ENCODE results near the gene CFAP299.

CFAP299 gene

DNA sequence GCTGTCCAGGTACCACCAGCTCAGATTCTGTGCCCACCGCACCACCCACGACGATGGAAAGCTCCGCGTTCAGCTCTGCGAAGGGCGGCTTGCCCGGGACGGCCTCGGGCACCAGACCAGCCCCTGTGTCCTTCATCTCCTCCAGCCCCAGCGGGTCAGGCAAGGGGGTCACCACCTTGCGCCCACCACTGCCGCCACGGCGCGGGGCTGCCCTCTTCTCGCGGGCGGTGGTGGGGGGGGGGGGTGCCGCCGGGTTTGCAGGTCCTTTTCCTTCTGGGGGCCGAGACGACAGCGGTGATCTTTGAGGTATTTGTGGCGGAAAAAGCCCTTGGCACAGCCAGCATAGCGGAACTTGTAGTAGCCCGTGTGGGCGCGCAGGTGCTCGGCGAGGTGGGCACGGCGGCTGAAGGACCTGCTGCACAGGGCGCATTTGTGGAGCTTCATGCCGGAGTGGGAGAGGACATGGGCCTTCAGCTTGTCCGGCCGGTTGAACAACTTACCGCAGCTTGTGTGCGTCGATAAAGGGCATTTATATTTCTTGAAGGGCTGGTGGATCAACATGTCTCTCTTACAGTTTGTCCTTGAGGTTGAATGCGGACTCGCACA, 50.9 kb downstream of the CFAP299 start:
- DNase-seq (ENCODE audit: extremely low spot score, insufficient read length, low read depth), result no peak
- FAIRE-seq, result no peak

DNA sequence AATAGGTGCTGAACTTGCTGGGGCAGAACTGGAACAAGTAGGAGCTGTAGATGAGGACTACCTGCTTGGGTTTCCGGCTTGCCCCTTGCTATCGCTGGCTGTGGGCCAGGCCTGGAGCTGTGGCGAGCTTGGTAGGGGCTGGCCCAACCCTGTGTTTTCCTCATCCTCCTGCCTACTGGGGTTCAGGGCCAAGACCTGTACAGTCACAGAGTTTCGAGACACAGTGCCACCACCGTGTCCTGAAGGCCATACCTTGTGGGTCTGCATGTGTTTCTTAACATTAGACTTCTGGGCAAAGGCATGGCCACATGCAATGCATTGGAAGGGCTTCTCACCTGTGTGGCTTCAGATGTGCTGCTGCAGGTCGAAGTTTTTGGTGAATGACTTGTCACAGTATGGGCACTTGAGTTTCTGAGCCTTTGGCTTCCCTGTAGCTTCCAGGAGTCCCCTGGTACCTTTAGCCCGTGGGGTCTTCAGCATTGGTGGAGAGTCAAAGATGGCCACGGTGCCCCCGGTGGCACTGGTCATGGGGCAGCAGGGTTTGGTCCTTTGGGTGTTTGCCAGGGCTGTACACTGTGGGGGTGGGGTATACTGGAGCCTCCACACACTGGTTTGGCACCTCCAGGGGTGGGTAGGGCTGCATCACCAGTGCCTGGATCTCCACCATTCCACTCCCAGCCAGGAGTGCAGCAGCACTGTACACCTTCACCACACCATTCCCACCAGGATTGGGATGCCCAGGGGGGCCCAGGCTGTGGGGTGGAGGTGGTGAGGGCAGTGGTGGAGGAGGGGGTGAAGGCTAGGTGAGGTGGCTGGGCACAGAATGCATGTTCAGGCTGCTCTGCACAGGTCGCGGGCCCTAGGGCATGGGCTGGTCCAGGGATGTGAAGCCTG, 52.1 kb downstream of the CFAP299 start:
- DNase-seq (ENCODE audit: extremely low spot score, insufficient read length, low read depth) (no peak), FAIRE-seq (no peak)

GRCh38 chr4:80388284-80388607, 52.7 kb downstream of the CFAP299 start:
- no peak for DNase-seq (ENCODE audit: extremely low spot score, insufficient read length, low read depth)
- FAIRE-seq, result no peak

- FAIRE-seq (no peak), DNase-seq (ENCODE audit: extremely low spot score, insufficient read length, low read depth) (no peak)
These were observed 54.6 kb downstream of the CFAP299 start for GRCh38 chr4:80390178-80390577.

GRCh38 chr4:80393246-80393969, 57.9 kb downstream of the CFAP299 start:
- DNase-seq (ENCODE audit: extremely low spot score, insufficient read length, low read depth), result no peak

DNA sequence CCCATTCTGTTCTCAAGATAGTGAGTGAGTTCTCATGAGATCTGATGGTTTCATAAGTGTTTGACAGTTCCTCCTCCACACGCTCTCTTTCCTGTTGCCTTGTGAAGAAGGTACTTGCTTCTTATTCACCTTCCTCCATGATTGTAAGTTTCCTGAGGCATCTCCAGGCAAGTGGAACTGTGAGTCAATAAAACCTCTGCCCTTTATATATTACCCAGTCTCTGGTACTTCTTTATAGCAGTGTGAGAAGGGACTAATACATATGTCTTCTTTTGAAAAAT, 58.4 kb downstream of the CFAP299 start:
- FAIRE-seq, result no peak
- no peak for DNase-seq (ENCODE audit: extremely low spot score, insufficient read length, low read depth)

More at GRCh38 chr4:80393246-80393969, 57.9 kb downstream of the CFAP299 start:
- FAIRE-seq, result no peak

- DNase-seq (ENCODE audit: extremely low spot score, insufficient read length, low read depth), result no peak
- FAIRE-seq, result no peak
These were observed 71.7 kb downstream of the CFAP299 start for GRCh38 chr4:80407246-80407645.

DNA sequence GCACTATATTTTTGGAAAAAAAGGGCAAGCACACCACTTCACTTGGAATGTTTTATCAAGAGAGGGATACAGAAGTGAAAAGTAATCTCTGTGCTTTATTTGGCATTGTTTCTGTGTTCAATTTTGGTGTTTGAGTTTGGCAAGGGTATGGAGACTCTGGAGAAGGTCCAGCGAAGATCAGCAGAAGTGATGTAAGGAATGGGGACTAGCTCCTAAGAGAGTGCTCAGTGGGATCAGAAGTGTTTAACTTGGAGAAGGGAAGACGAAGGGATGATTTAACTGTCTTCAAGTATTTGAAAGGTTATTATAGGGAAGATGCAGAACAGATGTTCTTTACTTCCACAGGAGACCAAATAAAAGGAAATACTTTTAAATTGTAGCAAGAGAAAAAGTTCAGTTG, 74.3 kb downstream of the CFAP299 start:
- FAIRE-seq (no peak), DNase-seq (ENCODE audit: extremely low spot score, insufficient read length, low read depth) (no peak)

GRCh38 chr4:80412322-80412721, 76.8 kb downstream of the CFAP299 start:
- DNase-seq (ENCODE audit: extremely low spot score, insufficient read length, low read depth) (no peak), FAIRE-seq (no peak)

DNA sequence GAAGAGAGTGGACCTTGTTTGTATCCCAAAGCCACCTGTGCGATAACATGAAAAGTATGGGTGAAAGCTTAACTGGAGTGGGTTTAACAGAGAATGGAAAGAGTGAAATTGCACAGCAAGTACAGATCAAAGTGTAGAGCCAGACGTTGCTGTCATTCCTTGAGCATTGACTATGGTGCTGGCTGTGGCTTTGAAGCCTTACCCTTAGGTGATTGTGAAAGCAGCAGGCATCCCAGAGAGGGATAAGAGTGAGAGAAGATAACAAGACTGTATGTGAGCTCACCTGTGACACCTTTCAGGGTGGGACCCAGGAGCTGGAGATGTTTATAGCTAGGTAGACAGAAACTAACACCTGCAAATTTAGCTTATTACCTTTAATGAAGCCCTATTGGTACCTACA, 77.6 kb downstream of the CFAP299 start:
- FAIRE-seq, result no peak
- no peak for DNase-seq (ENCODE audit: extremely low spot score, insufficient read length, low read depth)

- FAIRE-seq (no peak), DNase-seq (ENCODE audit: extremely low spot score, insufficient read length, low read depth) (no peak)
These were observed 81.5 kb downstream of the CFAP299 start for GRCh38 chr4:80417019-80417418.

GRCh38 chr4:80419946-80420345, 84.4 kb downstream of the CFAP299 start:
- no peak for DNase-seq (ENCODE audit: extremely low spot score, insufficient read length, low read depth)
- peak; percentile 75 for FAIRE-seq

DNA sequence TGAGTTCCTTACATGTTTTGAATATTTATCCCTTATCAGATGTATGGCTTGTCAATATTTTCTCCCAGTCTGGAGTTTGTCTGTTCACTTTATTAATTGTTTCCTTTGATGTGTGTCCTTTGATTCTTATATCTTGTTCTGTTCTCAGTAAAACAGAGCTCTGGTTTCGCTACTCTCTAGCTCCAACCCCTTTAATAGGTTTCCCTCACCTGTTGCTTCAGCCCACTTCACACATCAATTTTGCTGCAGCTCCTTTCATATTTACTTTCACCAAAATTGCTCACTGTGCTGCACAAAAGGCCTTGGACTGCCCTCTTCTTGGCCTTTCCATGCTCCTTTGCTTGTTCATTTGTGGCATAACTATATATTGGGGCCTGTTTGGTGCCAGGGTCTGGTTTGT, 85.1 kb downstream of the CFAP299 start:
- no peak for FAIRE-seq

DNA sequence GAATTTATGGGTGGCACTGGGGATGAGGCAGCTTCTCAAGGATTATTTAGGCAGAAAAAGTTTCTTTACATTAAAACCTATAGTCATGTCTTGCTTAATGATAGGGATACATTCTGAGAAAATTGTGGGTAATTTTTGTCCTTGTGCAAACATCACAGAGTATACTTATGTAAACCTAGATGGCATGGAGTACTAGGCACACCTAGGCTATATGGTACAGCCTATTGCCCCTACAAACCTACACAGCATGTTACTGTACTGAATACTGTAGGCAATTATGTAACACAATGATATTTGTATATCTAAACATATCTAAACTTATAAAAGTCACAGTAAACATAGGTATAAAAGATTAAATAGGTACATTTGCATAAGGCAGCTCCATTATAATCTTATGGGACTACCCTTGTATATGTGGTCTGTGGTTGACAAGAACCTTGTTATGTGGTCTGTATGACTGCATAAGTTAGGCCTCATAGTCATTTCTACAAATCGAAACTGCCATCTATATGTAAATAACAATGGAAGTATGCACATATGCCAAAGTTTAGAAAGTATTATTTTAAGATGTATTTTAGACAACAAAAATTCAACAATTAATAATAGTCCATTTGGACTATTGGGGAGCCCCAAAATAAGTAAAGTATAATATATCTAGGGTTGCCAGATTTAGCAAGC, 87.3 kb downstream of the CFAP299 start:
- DNase-seq (ENCODE audit: extremely low spot score, insufficient read length, low read depth) (no peak), FAIRE-seq (no peak)

More for the DNA sequence above, 85.1 kb downstream of the CFAP299 start:
- DNase-seq (ENCODE audit: extremely low spot score, insufficient read length, low read depth), result no peak

DNA sequence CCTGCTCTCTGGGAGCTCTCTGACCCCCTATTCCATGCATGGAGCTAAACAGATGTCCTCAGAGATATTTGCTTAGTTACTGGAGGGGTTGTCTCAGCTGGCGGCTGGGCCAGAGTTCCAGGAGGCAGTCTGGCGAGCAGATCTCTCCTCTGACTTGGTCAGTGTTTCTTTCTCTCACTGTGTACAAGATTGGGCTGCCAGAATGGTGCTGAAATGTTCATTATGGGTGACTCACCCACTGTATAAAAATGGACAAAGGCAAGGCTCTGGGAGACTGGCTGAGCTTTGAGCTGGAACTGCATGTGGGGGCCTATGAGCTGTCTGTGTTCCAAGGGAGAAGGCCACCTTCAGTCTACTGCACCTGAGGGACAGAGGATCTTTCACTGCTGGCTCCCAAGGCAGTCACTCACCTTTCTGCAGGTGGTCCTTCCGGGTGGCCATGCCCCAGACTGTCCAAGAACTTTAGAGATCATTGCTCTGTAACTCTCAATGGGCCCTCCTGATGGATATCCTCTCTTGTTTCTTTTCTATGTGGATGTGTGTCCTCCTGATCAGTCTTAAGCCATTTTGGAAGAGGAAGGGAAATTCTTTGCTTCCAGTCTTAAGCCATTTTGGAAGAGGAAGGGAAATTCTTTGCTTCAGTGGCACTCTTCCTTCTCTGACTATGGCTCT, 88.2 kb downstream of the CFAP299 start:
- DNase-seq (ENCODE audit: extremely low spot score, insufficient read length, low read depth) (no peak), FAIRE-seq (no peak)

DNA sequence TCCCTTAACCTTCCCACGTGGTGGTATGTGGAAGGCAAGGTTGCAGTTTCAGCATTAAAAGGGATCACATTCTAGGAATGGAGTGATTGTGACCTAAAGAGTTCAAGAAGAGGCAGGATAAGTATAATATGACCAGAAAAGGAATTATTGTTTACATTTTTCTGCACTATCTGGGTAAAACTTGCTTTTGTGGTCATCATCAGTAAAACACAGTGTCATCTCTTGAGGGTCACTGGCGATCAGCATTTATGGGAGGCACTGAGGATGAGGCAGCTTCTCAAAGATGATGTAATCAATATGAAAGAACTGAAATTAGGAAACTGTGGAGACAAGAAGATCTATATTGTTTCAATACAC, 88.7 kb downstream of the CFAP299 start:
- DNase-seq (ENCODE audit: extremely low spot score, insufficient read length, low read depth) (no peak), FAIRE-seq (no peak)

- FAIRE-seq, result no peak
These were observed 89.9 kb downstream of the CFAP299 start for GRCh38 chr4:80425124-80426100.

GRCh38 chr4:80431203-80431965, 95.9 kb downstream of the CFAP299 start:
- no peak for FAIRE-seq
- no peak for DNase-seq (ENCODE audit: extremely low spot score, insufficient read length, low read depth)

More at GRCh38 chr4:80425124-80426100, 89.9 kb downstream of the CFAP299 start:
- no peak for DNase-seq (ENCODE audit: extremely low spot score, insufficient read length, low read depth)
